H1 (cell line): Measurements from ENCODE around the gene PPP2R2D. TPM values are rescaled to one million over a fixed set of nuclear protein-coding genes. Genes with fewer than 3 reads are reported as not detected.

ENCODE experiments used
- CTCF ChIA-PET: fragments of 300-600 bp; sonication (Branson Sonifier 250); formaldehyde crosslinking; loops from one replicate; lab custom pipeline; 2021; ENCODE audit not compliant: partially characterized antibody; lab: Charles Lee
- POLR2A ChIA-PET: fragments of 300-600 bp; sonication (Branson Sonifier 250); formaldehyde crosslinking; loops from one replicate; lab custom pipeline; 2021; ENCODE audit warnings: inconsistent platforms; ENCODE audit not compliant: partially characterized antibody; lab: Charles Lee
- DNase-seq, 2 experiments: peaks; one replicate each; pipeline versions ENCODE4 v3.0.0 to v3.0.0-alpha.2; 2010 to 2022; ENCODE audit warnings: low spot score in 2 of 2, low read depth in 1 of 2, mixed read lengths in 1 of 2
- FAIRE-seq: peaks from 2 replicates; lab custom pipeline; 2011; peaks lifted over from hg19 to GRCh38; lab: Jason Lieb, UNC
- H2AFZ ChIP-seq: 2 replicates; pipeline ENCODE4 v1.8.1; 2012; ENCODE audit warnings: low read length, inconsistent platforms
- H2AK5ac ChIP-seq: 2 replicates; pipeline ENCODE4 v1.6.1; 2013; ENCODE audit warnings: low read depth, low read length
- H2BK120ac ChIP-seq: replicated peaks from 2 replicates; pipeline ENCODE3; 2013; ENCODE audit warnings: low read depth, low read length, inconsistent platforms
- H2BK12ac ChIP-seq: 2 replicates; pipeline ENCODE4 v1.6.1; 2013; ENCODE audit warnings: low read depth, low read length
- H2BK15ac ChIP-seq: 2 replicates; pipeline ENCODE4 v1.6.1; 2013; ENCODE audit warnings: low read length
- H2BK20ac ChIP-seq: 2 replicates; pipeline ENCODE4 v1.6.1; 2013; ENCODE audit warnings: low read length
- H2BK5ac ChIP-seq: 2 replicates; pipeline ENCODE4 v1.6.1; 2013; ENCODE audit warnings: low read depth, low read length
- H3K14ac ChIP-seq: 2 replicates; pipeline ENCODE4 v1.6.1; 2013; ENCODE audit warnings: inconsistent platforms; ENCODE audit not compliant: insufficient read length
- H3K18ac ChIP-seq: 2 replicates; pipeline ENCODE4 v1.6.1; 2013; ENCODE audit warnings: low read length; ENCODE audit errors: extremely low read depth
- H3K23ac ChIP-seq: 2 replicates; pipeline ENCODE4 v1.6.1; 2013; ENCODE audit warnings: inconsistent platforms; ENCODE audit not compliant: insufficient read length
- H3K23me2 ChIP-seq: 2 replicates; pipeline ENCODE4 v1.6.1; 2013; ENCODE audit warnings: low read depth, low read length
- H3K27ac ChIP-seq: 2 replicates; pipeline ENCODE4 v1.6.1; 2011; ENCODE audit warnings: low read depth, low read length, inconsistent platforms
- H3K27me3 ChIP-seq, 4 experiments: replicated peaks in 1 of 4; 1 replicate in 1 of 4; 2 replicates in 3 of 4; pipeline versions ENCODE4 v1.6.1 to v1.8.1; 2011 to 2013; ENCODE audit warnings: low read length in 3 of 4, mild to moderate bottlenecking in 3 of 4, inconsistent platforms in 2 of 4, mixed read lengths in 2 of 4, moderate library complexity in 1 of 4; ENCODE audit not compliant: control insufficient read depth in 3 of 4, insufficient read depth in 3 of 4; ENCODE audit errors: extremely low read depth in 1 of 4
- H3K36me3 ChIP-seq, 4 experiments: 2 replicates each; pipeline versions ENCODE4 v1.6.1 to v1.8.1; 2011 to 2013; ENCODE audit warnings: mild to moderate bottlenecking in 4 of 4, low read length in 3 of 4, moderate library complexity in 2 of 4, control low read depth in 1 of 4, inconsistent platforms in 1 of 4; ENCODE audit not compliant: insufficient read depth in 4 of 4, control insufficient read depth in 2 of 4
- H3K4ac ChIP-seq: replicated peaks from 2 replicates; pipeline ENCODE3; 2013; ENCODE audit warnings: low read length, low read depth, mixed read lengths, inconsistent platforms; ENCODE audit not compliant: insufficient read length
- H3K4me1 ChIP-seq, 4 experiments: replicated peaks in 1 of 4; 1 replicate in 1 of 4; 2 replicates in 3 of 4; pipeline versions ENCODE4 v1.6.1 to v1.8.1; 2011 to 2013; ENCODE audit warnings: low read length in 3 of 4, inconsistent platforms in 2 of 4, mixed read lengths in 1 of 4; ENCODE audit not compliant: insufficient read depth in 4 of 4, control insufficient read depth in 3 of 4
- H3K4me2 ChIP-seq, 2 experiments: 2 replicates each; pipeline versions ENCODE4 v1.6.1 to v1.8.1; 2011 to 2013; ENCODE audit warnings: low read depth in 2 of 2, low read length in 2 of 2, control low read depth in 1 of 2, inconsistent platforms in 1 of 2, mild to moderate bottlenecking in 1 of 2; ENCODE audit not compliant: insufficient read depth in 1 of 2
- H3K4me3 ChIP-seq, 4 experiments: fragments of 200-600, 300-600 bp in 1 of 4; sonication (generic), shearing (Covaris generic), sonication (Bioruptor Twin) in 1 of 4; 2 replicates each; pipeline versions ENCODE4 v1.5.1 to v1.8.1; 2011 to 2016; ENCODE audit warnings: low read length in 4 of 4, low read depth in 3 of 4, control low read depth in 2 of 4, inconsistent platforms in 2 of 4, mild to moderate bottlenecking in 2 of 4, mixed read lengths in 1 of 4, moderate library complexity in 1 of 4; ENCODE audit not compliant: insufficient read depth in 2 of 4; ENCODE audit errors: extremely low read depth in 1 of 4
- H3K56ac ChIP-seq: replicated peaks from 2 replicates; pipeline ENCODE3; 2013; ENCODE audit warnings: low read depth, mild to moderate bottlenecking, mixed read lengths, low read length, inconsistent platforms; ENCODE audit not compliant: insufficient read length
- H3K79me1 ChIP-seq: 2 replicates; pipeline ENCODE4 v1.6.1; 2013; ENCODE audit warnings: low read depth, low read length, control low read depth
- H3K79me2 ChIP-seq, 2 experiments: 2 replicates each; pipeline versions ENCODE4 v1.6.1 to v1.8.1; 2012 to 2013; ENCODE audit warnings: low read length in 2 of 2, mild to moderate bottlenecking in 2 of 2, inconsistent platforms in 1 of 2; ENCODE audit not compliant: insufficient read depth in 2 of 2, control insufficient read depth in 1 of 2
- H3K9ac ChIP-seq, 4 experiments: replicated peaks in 1 of 4; 1 replicate in 1 of 4; 2 replicates in 3 of 4; pipeline versions ENCODE4 v1.6.1 to v1.8.1; 2011 to 2013; ENCODE audit warnings: low read depth in 3 of 4, low read length in 3 of 4, control low read depth in 2 of 4, mild to moderate bottlenecking in 2 of 4, moderate library complexity in 2 of 4, inconsistent platforms in 1 of 4; ENCODE audit errors: extremely low read depth in 1 of 4
- H3K9me3 ChIP-seq, 2 experiments: 2 replicates each; pipeline versions ENCODE4 v1.6.1 to v1.8.1; 2012 to 2013; ENCODE audit warnings: mild to moderate bottlenecking in 2 of 2, moderate library complexity in 2 of 2, control low read depth in 1 of 2, inconsistent platforms in 1 of 2, low read depth in 1 of 2, low read length in 1 of 2, mixed read lengths in 1 of 2; ENCODE audit not compliant: insufficient read depth in 2 of 2
- H4K20me1 ChIP-seq, 2 experiments: replicated peaks in 1 of 2; 2 replicates each; pipeline versions ENCODE3 to v1.8.1; 2011 to 2013; ENCODE audit warnings: inconsistent platforms in 2 of 2, low read length in 2 of 2, mild to moderate bottlenecking in 1 of 2; ENCODE audit not compliant: insufficient read depth in 2 of 2, control insufficient read depth in 1 of 2
- H4K5ac ChIP-seq: 2 replicates; pipeline ENCODE4 v1.6.1; 2013; ENCODE audit warnings: low read length, low read depth, mixed read lengths, inconsistent platforms; ENCODE audit not compliant: insufficient read length
- H4K8ac ChIP-seq: 2 replicates; pipeline ENCODE4 v1.8.0; 2013; ENCODE audit warnings: mild to moderate bottlenecking, moderate library complexity, low read length, inconsistent platforms; ENCODE audit not compliant: insufficient read depth; ENCODE audit errors: extremely low read depth
- H4K91ac ChIP-seq: replicated peaks from 2 replicates; pipeline ENCODE3; 2013; ENCODE audit warnings: low read length, mixed read lengths, inconsistent platforms; ENCODE audit not compliant: insufficient read length
- ASH2L ChIP-seq: fragments of 200-600, 300-600 bp; sonication (generic); IDR thresholded peaks from one replicate; pipeline ENCODE4 v1.7.1; 2017; ENCODE audit warnings: low read length
- CBX5 ChIP-seq: fragments of 300-800, 300-1000 bp; sonication (generic); IDR thresholded peaks from 2 replicates; pipeline ENCODE4 v1.7.1; 2016; ENCODE audit warnings: antibody characterized with exemption, low read length, low read depth
- CHD1 ChIP-seq: IDR thresholded peaks from 2 replicates; pipeline ENCODE4 v1.6.1; 2012; ENCODE audit warnings: low read depth, low read length, improper control_type of control experiment
- CREB1 ChIP-seq: IDR thresholded peaks from 2 replicates; pipeline ENCODE4 v1.6.1; 2012; ENCODE audit warnings: inconsistent platforms
- CTBP2 ChIP-seq: IDR thresholded peaks from 2 replicates; pipeline ENCODE4 v1.7.0; 2011; ENCODE audit warnings: borderline replicate concordance, mild to moderate bottlenecking, moderate library complexity, mixed read lengths, low read length; ENCODE audit not compliant: insufficient read depth, insufficient read length
- HDAC6 ChIP-seq: IDR thresholded peaks from one replicate; pipeline ENCODE4 v1.7.1; 2012; ENCODE audit warnings: low read depth, mild to moderate bottlenecking, inconsistent platforms, low read length, moderate library complexity
- NRF1 ChIP-seq: IDR thresholded peaks from 2 replicates; pipeline ENCODE4 v1.6.1; 2011; ENCODE audit warnings: mild to moderate bottlenecking, low read depth, low read length, improper control_type of control experiment
- POLR2A ChIP-seq, 2 experiments: IDR thresholded peaks; 1 replicate in 1 of 2; 2 replicates in 1 of 2; pipeline ENCODE4 v1.6.1; 2011; ENCODE audit warnings: low read depth in 2 of 2, low read length in 2 of 2, mild to moderate bottlenecking in 2 of 2; ENCODE audit errors: control extremely low read depth in 1 of 2
- POLR2AphosphoS5 ChIP-seq: IDR thresholded peaks from 2 replicates; pipeline ENCODE4 v1.6.1; 2011; ENCODE audit warnings: low read depth, low read length
- SAP30 ChIP-seq: fragments of 300-600 bp; sonication (generic); IDR thresholded peaks from 2 replicates; pipeline ENCODE4 v1.7.1; 2012; ENCODE audit warnings: low read length, moderate library complexity, mild to moderate bottlenecking, inconsistent platforms; ENCODE audit not compliant: insufficient read depth, insufficient replicate concordance
- SIN3A ChIP-seq, 2 experiments: IDR thresholded peaks in 1 of 2; conservative IDR thresholded peaks in 1 of 2; 2 replicates each; pipeline ENCODE4 v1.6.1; 2011 to 2012; ENCODE audit warnings: low read length in 2 of 2, improper control_type of control experiment in 1 of 2, low read depth in 1 of 2, mild to moderate bottlenecking in 1 of 2
- SUZ12 ChIP-seq: fragments of 200-600 bp; sonication (generic); IDR thresholded peaks from 2 replicates; pipeline ENCODE4 v1.6.1; 2012; ENCODE audit warnings: mild to moderate bottlenecking, inconsistent platforms, low read length, moderate library complexity, mixed read lengths
- USF2 ChIP-seq: IDR thresholded peaks from 2 replicates; pipeline ENCODE4 v1.6.1; 2011; ENCODE audit warnings: low read length, improper control_type of control experiment
- WGBS, 2 experiments: shearing (Covaris generic) in 1 of 2; methylation state at CpG; one replicate each; pipeline versions ENCODE4 v1.1.6 to v1.1.7; 2013 to 2015; ENCODE audit warnings: low lambda C conversion rate in 2 of 2, mixed read lengths in 2 of 2, inconsistent platforms in 1 of 2, low coverage in 1 of 2, missing lambda C conversion rate in 1 of 2; ENCODE audit not compliant: insufficient replicate concordance in 2 of 2, insufficient coverage in 1 of 2, insufficient read length in 1 of 2; ENCODE audit errors: extremely low coverage in 1 of 2, missing lambda C conversion rate in 1 of 2; 5-methylcytosine and 5-hydroxymethylcytosine counted together
- polyA plus RNA-seq, 7 experiments: library from polyadenylated mRNA; depleted of rRNA in 3 of 7; stranded (reverse) in 5 of 7; unstranded in 2 of 7; fragments of >200 nt in 5 of 7; fragments of 200-250 nt in 2 of 7; gene quantifications; 1 replicate in 5 of 7; 2 replicates in 1 of 7; 4 replicates in 1 of 7; pipeline versions ENCODE4 v1.2.1 to v1.2.3, GENCODE V29; 2011 to 2013; ENCODE audit warnings: missing spikeins in 2 of 7, mixed read lengths in 2 of 7
- total RNA-seq: library from RNA; stranded (reverse); fragmentation: NEBNext Ultra II Directional; extraction: Animal tissue kit (Norgen Biotek cat#: 25700); gene quantifications from 2 replicates; pipeline ENCODE4 v1.2.1, GENCODE V29; 2021

Gene PPP2R2D
- total and polyA plus RNA-seq, 2 of the 8 experiments (the other 6 are each of a cell fraction or from before 2014, with no cell fraction given), result 25.4 to 32.8 TPM

- Histone ChIP-seq H3K18ac (no peak overlapping the region), H3K14ac (no peak overlapping the region), H4K20me1 (peaks cover 7 to 12% of the 10 kb centered on the region in 2 experiments), H3K4me1 (no peaks in the 10 kb centered on the region; a peak in 2 of 7 replicates), H3K4me2 (no peak overlapping the region), H4K91ac (no peak overlapping the region), H3K36me3 (peaks cover 25 to 50% (median 46%) of the 10 kb centered on the region in 4 experiments), H3K4ac (no peak overlapping the region), H2BK15ac (no peak overlapping the region), H2BK20ac (no peak overlapping the region), H3K4me3 (no peak overlapping the region), H3K27me3 (no peaks in the 10 kb centered on the region), H2BK12ac (no peak overlapping the region), H2AFZ (no peak overlapping the region), H3K9me3 (no peaks in the 10 kb centered on the region), H2AK5ac (no peak overlapping the region), H2BK120ac (no peak overlapping the region), H3K79me1 (no peaks in the 10 kb centered on the region), H2BK5ac (no peak overlapping the region), H4K8ac (no peak overlapping the region), H3K9ac (no peak overlapping the region), H3K56ac (no peak overlapping the region), H3K79me2 (0 out of 4 replicates have a peak, but pooled peaks cover 0 to 5% of the 10 kb centered on the region in 2 experiments), H3K23me2 (no peaks in the 10 kb centered on the region), H3K23ac (no peak overlapping the region), H3K27ac (no peak overlapping the region), H4K5ac (no peak overlapping the region)
- ChIA-PET CTCF (interaction anchor here (0.6 to 7.8 kb wide), 11 partner anchors 10 to 671 kb away, joined by 3 to 41 read pairs (median 12); no protein-coding TSS in a partner anchor), POLR2A (interaction anchor here (1.4 to 4.9 kb wide), 2 partner anchors 16 to 44 kb away, joined by 4 to 15 read pairs; no protein-coding TSS in a partner anchor)
- 88% methylated on average over 4 of the region's 4 CpGs; no CpG with 5 or more reads in 1 of the 2 experiments for WGBS, 2 experiments
- no peak for FAIRE-seq
- DNase-seq, result no peak
- no peak for TF ChIP-seq SIN3A (conservative IDR thresholded peaks at IDR 0.05 in 1 of 2, IDR thresholded peaks at IDR 0.05 in 1 of 2; ENCODE audit: low read depth in 1 of 2, low read length in 2 of 2)
- no peak for TF ChIP-seq POLR2AphosphoS5
- TF ChIP-seq HDAC6, result no peak
- TF ChIP-seq SAP30, result no peak
- TF ChIP-seq SUZ12, result no peak
- no peak for TF ChIP-seq USF2
- no peak for TF ChIP-seq ASH2L
- TF ChIP-seq POLR2A (IDR thresholded peaks at IDR 0.05; ENCODE audit: control extremely low read depth in 1 of 2, low read depth in 2 of 2, low read length in 2 of 2), result no peak
- no peak for TF ChIP-seq NRF1
- no peak for TF ChIP-seq CBX5
- no peak for TF ChIP-seq CTBP2
- TF ChIP-seq CHD1, result no peak
- TF ChIP-seq CREB1, result no peak
These were observed 43.6 kb downstream of the PPP2R2D start for GRCh38 chr10:131944412-131944811.
